GM12878 (cell line): ENCODE measurements around the gene HUNK. TPM values are rescaled to one million over a fixed set of nuclear protein-coding genes. Genes with fewer than 3 reads are reported as not detected.

Experiments used
- ATAC-seq: fragments of 200-7000 bp; cut with Tn5 transposase; 3 replicates; pipeline ENCODE4 v1.9.1; 2020; ENCODE audit warnings: mild to moderate bottlenecking, moderate library complexity
- BruUV-seq: library from RNA; stranded (reverse); fragments of 400-500 nt; replicated peaks from 2 replicates; lab custom pipeline; 2021; lab: Mats Ljungman, UMichigan
- CTCF ChIA-PET: fragments of 300-600 bp; sonication (Branson Sonifier 250); formaldehyde crosslinking; extraction: SDS; loops from one replicate; lab custom pipeline; 2021; ENCODE audit warnings: inconsistent platforms; lab: Yijun Ruan, JAX
- POLR2A ChIA-PET: fragments of 350-600 bp; formaldehyde crosslinking; extraction: SDS; loops from one replicate; lab custom pipeline; 2021; ENCODE audit warnings: inconsistent platforms; lab: Charles Lee
- RAD21 ChIA-PET: fragments of 300-600 bp; sonication (Branson Sonifier 250); formaldehyde crosslinking; loops from one replicate; lab custom pipeline; 2023; ENCODE audit warnings: antibody characterized with exemption; ENCODE audit not compliant: unreplicated experiment; lab: Charles Lee
- SMC1A ChIA-PET: fragments of 300-600 bp; sonication (Branson Sonifier 250); formaldehyde crosslinking; loops from one replicate; lab custom pipeline; 2023; ENCODE audit not compliant: unreplicated experiment, uncharacterized antibody; lab: Charles Lee
- DNase-seq: peaks from one replicate; pipeline ENCODE4 v3.0.0-alpha.2; 2011; ENCODE audit warnings: low read depth, low spot score
- FAIRE-seq: peaks from 3 replicates; lab custom pipeline; 2011; peaks lifted over from hg19 to GRCh38; lab: Jason Lieb, UNC
- H2AFZ ChIP-seq: 2 replicates; pipeline ENCODE4 v1.6.0; 2011; ENCODE audit warnings: low read depth, low read length, control low read depth; ENCODE audit not compliant: control insufficient read depth
- H3K27ac ChIP-seq: 2 replicates; pipeline ENCODE4 v1.5.1; 2011; ENCODE audit warnings: control low read depth; ENCODE audit not compliant: control insufficient read depth, insufficient read depth
- H3K27me3 ChIP-seq, 2 experiments: replicated peaks in 1 of 2; 2 replicates each; pipeline versions ENCODE4 v1.6.0 to v1.6.1; 2011; ENCODE audit warnings: low read length in 1 of 2; ENCODE audit not compliant: control insufficient read depth in 2 of 2, insufficient read depth in 2 of 2
- H3K36me3 ChIP-seq, 2 experiments: 2 replicates each; pipeline ENCODE4 v1.5.1; 2011; ENCODE audit warnings: low read length in 1 of 2; ENCODE audit not compliant: control insufficient read depth in 2 of 2, insufficient read depth in 2 of 2
- H3K4me1 ChIP-seq: 2 replicates; pipeline ENCODE4 v1.6.1; 2011; ENCODE audit warnings: mild to moderate bottlenecking, low read length, moderate library complexity, mixed read lengths; ENCODE audit not compliant: control insufficient read depth, insufficient read depth
- H3K4me2 ChIP-seq: 2 replicates; pipeline ENCODE4 v1.6.0; 2011; ENCODE audit warnings: control low read depth; ENCODE audit not compliant: control insufficient read depth, insufficient read depth
- H3K4me3 ChIP-seq: fragments of 200-600 bp; sonication (generic); 2 replicates; pipeline ENCODE4 v1.5.1; 2016
- H3K79me2 ChIP-seq: 2 replicates; pipeline ENCODE4 v1.6.0; 2011; ENCODE audit warnings: low read length; ENCODE audit not compliant: control insufficient read depth, insufficient read depth
- H3K9ac ChIP-seq: 2 replicates; pipeline ENCODE4 v1.8.0; 2011; ENCODE audit warnings: low read length, control low read depth, mixed read lengths; ENCODE audit not compliant: control insufficient read depth, insufficient read depth
- H3K9me3 ChIP-seq: replicated peaks from 3 replicates; pipeline ENCODE4 v1.5.1; 2011; ENCODE audit warnings: mild to moderate bottlenecking, low read length; ENCODE audit not compliant: control insufficient read depth, insufficient read depth
- H4K20me1 ChIP-seq: 2 replicates; pipeline ENCODE4 v1.6.0; 2011; ENCODE audit not compliant: control insufficient read depth, insufficient read depth
- BMI1 ChIP-seq: fragments of 450-650 bp; IDR thresholded peaks from 2 replicates; pipeline ENCODE4 v1.6.1; 2016; ENCODE audit warnings: mild to moderate bottlenecking, moderate library complexity, borderline replicate concordance
- CREM ChIP-seq: IDR thresholded peaks from 2 replicates; pipeline ENCODE4 v1.6.1; 2014; ENCODE audit warnings: antibody characterized with exemption, low read depth
- FOXK2 ChIP-seq: fragments of 450-650 bp; IDR thresholded peaks from 2 replicates; pipeline ENCODE4 v1.6.1; 2017; ENCODE audit warnings: mild to moderate bottlenecking, moderate library complexity
- HDAC6 ChIP-seq: fragments of 200-600 bp; sonication (generic); IDR thresholded peaks from one replicate; pipeline ENCODE4 v1.8.0; 2017; ENCODE audit warnings: antibody characterized with exemption; ENCODE audit not compliant: unreplicated experiment
- HDGF ChIP-seq: fragments of 450-650 bp; IDR thresholded peaks from 2 replicates; pipeline ENCODE4 v1.6.1; 2016; ENCODE audit warnings: antibody characterized with exemption
- NBN ChIP-seq: fragments of 450-650 bp; IDR thresholded peaks from 2 replicates; pipeline ENCODE4 v1.6.1; 2016
- NFIC ChIP-seq: IDR thresholded peaks from 2 replicates; pipeline ENCODE4 v1.6.1; 2012; ENCODE audit warnings: low read depth, mild to moderate bottlenecking, inconsistent platforms, low read length, moderate library complexity
- POLR2A ChIP-seq: IDR thresholded peaks from 2 replicates; pipeline ENCODE4 v1.6.1; 2011; ENCODE audit warnings: low read depth, mild to moderate bottlenecking, low read length
- POLR2AphosphoS2 ChIP-seq: IDR thresholded peaks from 2 replicates; pipeline ENCODE4 v1.6.1; 2011; ENCODE audit warnings: low read depth, mild to moderate bottlenecking, low read length, improper control_type of control experiment, moderate library complexity
- RFX5 ChIP-seq: IDR thresholded peaks from 2 replicates; pipeline ENCODE4 v1.6.1; 2011; ENCODE audit warnings: low read depth, low read length, improper control_type of control experiment
- YY1 ChIP-seq: IDR thresholded peaks from 2 replicates; pipeline ENCODE4 v1.6.1; 2011; ENCODE audit warnings: low read depth, mild to moderate bottlenecking, low read length
- WGBS: methylation state at CpG from one replicate; pipeline ENCODE4 v1.1.6; 2016; ENCODE audit warnings: low lambda C conversion rate; ENCODE audit not compliant: insufficient replicate concordance, insufficient coverage; ENCODE audit errors: missing lambda C conversion rate; 5-methylcytosine and 5-hydroxymethylcytosine counted together
- in situ Hi-C: fragments of 300-500 bp; cut with MboI; formaldehyde crosslinking; loops from 9 replicates; pipeline ENCODE4 v1.14.3; 2018; ENCODE audit warnings: mixed read lengths
- intact Hi-C: fragments of 100-400 bp; cut with micrococcal nuclease; formaldehyde crosslinking; loops from one replicate; pipeline ENCODE4 v1.14.2; 2022; ENCODE audit not compliant: unreplicated experiment
- polyA plus RNA-seq, 11 experiments: library from polyadenylated mRNA; depleted of rRNA in 4 of 11; unstranded in 6 of 11; stranded (reverse) in 5 of 11; fragments of >200 nt; fragmentation: Nextera tagmentation in 4 of 11; fragmentation: Illumina TruSeq in 1 of 11; extraction: Ambion mirVana in 4 of 11; extraction: Trizol in 1 of 11; gene quantifications; 1 replicate in 1 of 11; 2 replicates in 10 of 11; pipeline versions ENCODE4 v1.2.1 to v1.2.3, GENCODE V29; 2011 to 2016; ENCODE audit warnings: inconsistent platforms in 2 of 11, missing spikeins in 2 of 11, low read depth in 1 of 11
- total RNA-seq, 4 experiments: library from RNA; depleted of rRNA in 3 of 4; stranded (reverse); fragments of >200 nt in 3 of 4; fragmentation: Illumina TruSeq in 1 of 4; extraction: Trizol in 1 of 4; gene quantifications; 2 replicates each; pipeline versions ENCODE4 v1.2.1 to v1.2.3, GENCODE V29; 2013 to 2021
- TF ChIP-seq, protein P1 (sequence below): fragments of 450-650 bp; IDR thresholded peaks from 2 replicates; pipeline ENCODE4 v1.6.1; 2014; ENCODE audit warnings: mild to moderate bottlenecking

The HUNK gene
- total and polyA plus RNA-seq, 10 of the 15 experiments (the other 5 are each of a cell fraction or from before 2014, with no cell fraction given) = under 0.01 to 0.14 (median 0.03) TPM; not detected in 7

DNA sequence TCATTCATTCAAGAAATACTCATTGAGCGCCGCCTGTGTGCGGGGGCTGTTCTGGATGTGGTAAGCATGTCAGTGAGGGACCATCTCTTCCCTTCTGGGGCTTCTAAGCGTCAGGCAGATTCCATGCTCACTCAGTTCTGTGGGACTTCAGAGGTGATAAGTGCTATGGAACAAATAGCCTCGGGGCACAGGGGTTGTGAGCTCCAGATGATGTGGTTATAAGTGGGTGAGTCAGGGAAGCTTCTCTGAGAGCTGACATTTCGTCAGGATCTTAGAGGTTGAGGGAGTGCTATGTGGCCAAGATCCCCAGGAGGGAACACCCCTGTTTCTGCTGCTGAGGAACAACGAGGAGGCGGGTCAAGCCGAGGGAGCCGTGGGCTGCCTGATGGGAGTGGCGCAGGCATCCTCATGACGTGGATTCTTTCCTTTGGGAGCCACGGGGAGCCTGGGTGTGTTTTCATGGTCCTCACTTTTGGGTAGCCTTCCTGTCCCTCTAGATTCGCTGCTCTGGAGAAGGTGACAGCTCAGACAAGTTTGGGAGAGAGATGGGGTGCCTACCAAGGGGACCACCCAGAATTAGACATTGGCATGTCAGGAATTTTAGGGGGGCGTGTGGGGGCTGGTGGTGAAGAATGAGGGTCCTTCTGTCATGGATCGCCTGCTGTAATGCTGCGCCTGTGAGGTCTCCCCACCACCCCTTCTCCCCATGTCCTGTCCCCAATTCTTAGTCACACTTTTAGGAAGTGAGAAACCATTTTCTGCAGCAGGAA is 38.5 kb downstream of the HUNK start:
- intact Hi-C loops = no loop called here
- CTCF ChIA-PET = no interaction called here
- Histone ChIP-seq H3K4me3 (no peak overlapping the region), H3K4me1 (no peaks in the 10 kb centered on the region), H3K4me2 (no peak overlapping the region), H3K9me3 (no peaks in the 10 kb centered on the region), H3K27me3 (peaks cover 2 to 5% of the 10 kb centered on the region in 2 experiments; a peak in 2 of 4 replicates), H4K20me1 (no peaks in the 10 kb centered on the region), H3K36me3 (no peaks in the 10 kb centered on the region), H3K27ac (no peak overlapping the region), H3K79me2 (no peaks in the 10 kb centered on the region), H2AFZ (no peak overlapping the region), H3K9ac (no peak overlapping the region)
- ATAC-seq = no peak
- TF ChIP-seq HDGF (no peak), NFIC (no peak), NBN (no peak), CREM (no peak), FOXK2 (no peak), BMI1 (no peak), POLR2AphosphoS2 (no peak), RFX5 (no peak), POLR2A (no peak), HDAC6 (no peak), YY1 (no peak)
- TF ChIP-seq, protein P1, sequence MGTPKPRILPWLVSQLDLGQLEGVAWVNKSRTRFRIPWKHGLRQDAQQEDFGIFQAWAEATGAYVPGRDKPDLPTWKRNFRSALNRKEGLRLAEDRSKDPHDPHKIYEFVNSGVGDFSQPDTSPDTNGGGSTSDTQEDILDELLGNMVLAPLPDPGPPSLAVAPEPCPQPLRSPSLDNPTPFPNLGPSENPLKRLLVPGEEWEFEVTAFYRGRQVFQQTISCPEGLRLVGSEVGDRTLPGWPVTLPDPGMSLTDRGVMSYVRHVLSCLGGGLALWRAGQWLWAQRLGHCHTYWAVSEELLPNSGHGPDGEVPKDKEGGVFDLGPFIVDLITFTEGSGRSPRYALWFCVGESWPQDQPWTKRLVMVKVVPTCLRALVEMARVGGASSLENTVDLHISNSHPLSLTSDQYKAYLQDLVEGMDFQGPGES = no peak
- SMC1A ChIA-PET = no interaction called here
- POLR2A ChIA-PET = no interaction called here
- BruUV-seq = no TSS peak
- RAD21 ChIA-PET = no interaction called here
- DNase-seq = no peak
- in situ Hi-C loops = no loop called here
- WGBS = 33% methylated on average over 17 of the region's 17 CpGs
- no peak for FAIRE-seq
